GM23338 (cell line): ENCODE measurements around the gene C4orf36. TPM values are rescaled to one million over a fixed set of nuclear protein-coding genes. Genes with fewer than 3 reads are reported as not detected.

Experiments
- ATAC-seq: fragments of 200-7000 bp; cut with Tn5 transposase; 3 replicates; pipeline ENCODE4 v1.9.1; 2020
- DNase-seq: peaks from one replicate; pipeline ENCODE4 v3.0.0-alpha.2; 2015; ENCODE audit warnings: low spot score
- H2AFZ ChIP-seq: fragments of 200-600 bp; sonication (generic); 2 replicates; pipeline ENCODE4 v1.8.0; 2016; ENCODE audit warnings: antibody characterized with exemption, mild to moderate bottlenecking, moderate library complexity
- H3F3A ChIP-seq: fragments of 200-600 bp; sonication (generic); replicated peaks from 2 replicates; pipeline ENCODE4 v1.8.0; 2017; ENCODE audit warnings: antibody characterized with exemption, mixed run types, low read depth
- H3K27ac ChIP-seq: fragments of 200-600 bp; sonication (generic); 2 replicates; pipeline ENCODE4 v1.6.1; 2016; ENCODE audit warnings: low read depth
- H3K27me3 ChIP-seq: fragments of 200-600 bp; sonication (generic); 2 replicates; pipeline ENCODE4 v1.8.0; 2016; ENCODE audit warnings: mild to moderate bottlenecking, mixed run types, moderate library complexity; ENCODE audit not compliant: insufficient read depth
- H3K36me3 ChIP-seq: fragments of 200-600 bp; sonication (generic); 2 replicates; pipeline ENCODE4 v1.8.0; 2016; ENCODE audit warnings: mild to moderate bottlenecking; ENCODE audit not compliant: insufficient read depth
- H3K4me1 ChIP-seq: fragments of 200-600 bp; sonication (generic); 2 replicates; pipeline ENCODE4 v1.8.0; 2016; ENCODE audit warnings: mild to moderate bottlenecking, moderate library complexity; ENCODE audit not compliant: insufficient read depth
- H3K4me2 ChIP-seq: fragments of 200-600 bp; sonication (generic); 2 replicates; pipeline ENCODE4 v1.7.1; 2017; ENCODE audit warnings: mixed run types
- H3K4me3 ChIP-seq: fragments of 200-600 bp; sonication (generic); 2 replicates; pipeline ENCODE4 v1.6.1; 2016; ENCODE audit warnings: mixed run types
- H3K79me2 ChIP-seq: fragments of 200-600 bp; sonication (generic); replicated peaks from 2 replicates; pipeline ENCODE4 v1.8.0; 2017; ENCODE audit warnings: mild to moderate bottlenecking; ENCODE audit not compliant: insufficient read depth
- H3K9me2 ChIP-seq: fragments of 200-600 bp; sonication (generic); 2 replicates; pipeline ENCODE4 v1.8.0; 2017; ENCODE audit not compliant: insufficient read depth
- H4K20me1 ChIP-seq: fragments of 200-600 bp; sonication (generic); replicated peaks from 2 replicates; pipeline ENCODE4 v1.8.0; 2017; ENCODE audit warnings: mild to moderate bottlenecking; ENCODE audit not compliant: insufficient read depth
- H3K27ac Mint-ChIP-seq: 2 replicates; pipeline ENCODE4 v1.8.0; 2020; ENCODE audit warnings: inconsistent platforms, mild to moderate bottlenecking, moderate library complexity, mixed read lengths
- H3K27me3 Mint-ChIP-seq: 3 replicates; pipeline ENCODE4 v1.8.0; 2022; ENCODE audit warnings: low read depth, mild to moderate bottlenecking, moderate library complexity, mixed read lengths, inconsistent platforms; ENCODE audit not compliant: insufficient read depth, poor library complexity
- H3K36me3 Mint-ChIP-seq: 3 replicates; pipeline ENCODE4 v1.8.0; 2021; ENCODE audit warnings: low read depth, mild to moderate bottlenecking, inconsistent platforms, moderate library complexity, mixed read lengths
- H3K4me1 Mint-ChIP-seq: 3 replicates; pipeline ENCODE4 v1.8.0; 2020; ENCODE audit warnings: mild to moderate bottlenecking, inconsistent platforms, mixed read lengths
- H3K4me3 Mint-ChIP-seq: 3 replicates; pipeline ENCODE4 v1.8.0; 2021; ENCODE audit warnings: moderate library complexity, mild to moderate bottlenecking, inconsistent platforms, mixed read lengths
- H3K9me3 Mint-ChIP-seq: 3 replicates; pipeline ENCODE4 v1.8.0; 2020; ENCODE audit warnings: moderate library complexity, mild to moderate bottlenecking, inconsistent platforms, mixed read lengths
- CREB1 ChIP-seq: fragments of 250-450 bp; sonication (Bioruptor Pico); IDR thresholded peaks from 2 replicates; pipeline ENCODE4 v1.5.0; 2020; ENCODE audit warnings: low read depth, mild to moderate bottlenecking, moderate library complexity
- EZH2 ChIP-seq: fragments of 200-600 bp; sonication (generic); IDR thresholded peaks from one replicate; pipeline ENCODE4 v1.8.0; 2017; ENCODE audit warnings: antibody characterized with exemption, mild to moderate bottlenecking, low read depth; ENCODE audit not compliant: unreplicated experiment
- EZH2phosphoT487 ChIP-seq: fragments of 200-600 bp; sonication (generic); IDR thresholded peaks from one replicate; pipeline ENCODE4 v1.8.1; 2018; ENCODE audit warnings: antibody characterized with exemption; ENCODE audit not compliant: unreplicated experiment
- JUNB ChIP-seq: IDR thresholded peaks from one replicate; pipeline ENCODE4 v1.6.1; 2016; ENCODE audit warnings: antibody characterized with exemption; ENCODE audit not compliant: unreplicated experiment
- NANOG ChIP-seq: IDR thresholded peaks from 2 replicates; pipeline ENCODE4 v1.6.1; 2016; ENCODE audit warnings: antibody characterized with exemption, borderline replicate concordance
- POLR2AphosphoS5 ChIP-seq: IDR thresholded peaks from 2 replicates; pipeline ENCODE4 v1.6.1; 2016; ENCODE audit warnings: antibody characterized with exemption, low read depth
- STAT1 ChIP-seq: IDR thresholded peaks from one replicate; pipeline ENCODE4 v1.6.1; 2016; ENCODE audit warnings: antibody characterized with exemption; ENCODE audit not compliant: unreplicated experiment
- ZNF114 ChIP-seq: fragments of 250-450 bp; sonication (Bioruptor Pico); IDR thresholded peaks from 2 replicates; pipeline ENCODE4 v1.5.0; 2020; ENCODE audit warnings: mild to moderate bottlenecking, moderate library complexity
- ZNF331 ChIP-seq: fragments of 250-450 bp; sonication (Bioruptor Pico); IDR thresholded peaks from 2 replicates; pipeline ENCODE4 v1.5.0; 2020; ENCODE audit warnings: low read depth, mild to moderate bottlenecking, moderate library complexity
- polyA plus RNA-seq: library from polyadenylated mRNA; unstranded; fragments of >200 nt; fragmentation: Nextera tagmentation; extraction: Ambion mirVana; gene quantifications from 2 replicates; pipeline ENCODE4 v1.2.1, GENCODE V29; 2016
- total RNA-seq: library from RNA; depleted of rRNA; stranded (reverse); fragments of >200 nt; shearing (Covaris generic); gene quantifications from 2 replicates; pipeline ENCODE4 v1.2.3, GENCODE V29; 2014
- TF ChIP-seq, protein P1 (sequence below), 2 experiments: fragments of 200-600 bp in 1 of 2; sonication (generic) in 1 of 2; conservative IDR thresholded peaks; 2 replicates each; pipeline versions ENCODE4 v1.5.1 to v1.6.1; 2016 to 2017; ENCODE audit warnings: antibody characterized with exemption in 2 of 2, low read depth in 2 of 2, mild to moderate bottlenecking in 2 of 2, moderate library complexity in 1 of 2
- TF ChIP-seq, protein P2 (sequence below): IDR thresholded peaks from one replicate; pipeline ENCODE4 v1.6.1; 2018; ENCODE audit warnings: antibody characterized with exemption; ENCODE audit not compliant: unreplicated experiment
- TF ChIP-seq, protein P3 (sequence below): fragments of 250-450 bp; sonication (Bioruptor Pico); IDR thresholded peaks from 2 replicates; pipeline ENCODE4 v1.5.0; 2020; ENCODE audit warnings: mild to moderate bottlenecking, moderate library complexity
- TF ChIP-seq, protein P4 (sequence below): IDR thresholded peaks from 2 replicates; pipeline ENCODE4 v1.6.1; 2016; ENCODE audit warnings: antibody characterized with exemption

The C4orf36 gene
- total and polyA plus RNA-seq, 2 experiments from 2014 or later: 1.1 to 1.6 TPM

DNA sequence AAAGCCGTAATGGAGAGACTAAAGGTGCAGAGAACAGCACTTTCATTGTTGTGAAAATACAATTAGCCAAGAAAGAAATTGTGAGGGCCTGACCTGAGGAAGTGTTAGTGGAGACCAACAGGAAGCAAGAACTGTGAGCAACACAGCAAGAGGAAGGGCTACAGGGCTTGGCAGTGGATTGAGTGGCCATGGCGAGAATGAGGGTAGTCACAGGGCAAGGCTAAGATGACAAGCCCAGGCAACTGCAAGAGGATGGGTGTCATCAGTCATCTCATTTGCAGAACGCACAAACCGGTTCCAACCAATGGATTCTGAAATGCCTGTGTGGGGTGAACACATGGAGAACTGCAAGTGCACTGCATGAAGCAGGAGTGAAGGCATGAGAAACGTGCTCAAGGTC is 46.6 kb downstream of the C4orf36 start:
- no peaks in the 10 kb centered on the region for H4K20me1 ChIP-seq
- no peaks in the 10 kb centered on the region for H3K36me3 Mint-ChIP-seq
- ATAC-seq (no peak), DNase-seq (no peak)
- H3K4me3 ChIP-seq: no peak overlapping the region
- H3K27ac ChIP-seq: no peak overlapping the region
- H3K9me3 Mint-ChIP-seq: no peaks in the 10 kb centered on the region
- no peaks in the 10 kb centered on the region for H3K4me1 ChIP-seq
- peaks cover 3% of the 10 kb centered on the region for H3K27me3 Mint-ChIP-seq
- no peak overlapping the region for H3K4me3 Mint-ChIP-seq
- no peaks in the 10 kb centered on the region for H3F3A ChIP-seq
- no peak for TF ChIP-seq EZH2phosphoT487
- TF ChIP-seq CREB1 (CRISPR knock-in tag): no peak
- no peak for TF ChIP-seq ZNF114 (CRISPR knock-in tag)
- TF ChIP-seq, protein P1, sequence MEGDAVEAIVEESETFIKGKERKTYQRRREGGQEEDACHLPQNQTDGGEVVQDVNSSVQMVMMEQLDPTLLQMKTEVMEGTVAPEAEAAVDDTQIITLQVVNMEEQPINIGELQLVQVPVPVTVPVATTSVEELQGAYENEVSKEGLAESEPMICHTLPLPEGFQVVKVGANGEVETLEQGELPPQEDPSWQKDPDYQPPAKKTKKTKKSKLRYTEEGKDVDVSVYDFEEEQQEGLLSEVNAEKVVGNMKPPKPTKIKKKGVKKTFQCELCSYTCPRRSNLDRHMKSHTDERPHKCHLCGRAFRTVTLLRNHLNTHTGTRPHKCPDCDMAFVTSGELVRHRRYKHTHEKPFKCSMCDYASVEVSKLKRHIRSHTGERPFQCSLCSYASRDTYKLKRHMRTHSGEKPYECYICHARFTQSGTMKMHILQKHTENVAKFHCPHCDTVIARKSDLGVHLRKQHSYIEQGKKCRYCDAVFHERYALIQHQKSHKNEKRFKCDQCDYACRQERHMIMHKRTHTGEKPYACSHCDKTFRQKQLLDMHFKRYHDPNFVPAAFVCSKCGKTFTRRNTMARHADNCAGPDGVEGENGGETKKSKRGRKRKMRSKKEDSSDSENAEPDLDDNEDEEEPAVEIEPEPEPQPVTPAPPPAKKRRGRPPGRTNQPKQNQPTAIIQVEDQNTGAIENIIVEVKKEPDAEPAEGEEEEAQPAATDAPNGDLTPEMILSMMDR (conservative IDR thresholded peaks at IDR 0.05; ENCODE audit: low read depth in 2 of 2): no peak
- no peak for TF ChIP-seq STAT1
- TF ChIP-seq ZNF331 (CRISPR knock-in tag): no peak
- TF ChIP-seq, protein P2, sequence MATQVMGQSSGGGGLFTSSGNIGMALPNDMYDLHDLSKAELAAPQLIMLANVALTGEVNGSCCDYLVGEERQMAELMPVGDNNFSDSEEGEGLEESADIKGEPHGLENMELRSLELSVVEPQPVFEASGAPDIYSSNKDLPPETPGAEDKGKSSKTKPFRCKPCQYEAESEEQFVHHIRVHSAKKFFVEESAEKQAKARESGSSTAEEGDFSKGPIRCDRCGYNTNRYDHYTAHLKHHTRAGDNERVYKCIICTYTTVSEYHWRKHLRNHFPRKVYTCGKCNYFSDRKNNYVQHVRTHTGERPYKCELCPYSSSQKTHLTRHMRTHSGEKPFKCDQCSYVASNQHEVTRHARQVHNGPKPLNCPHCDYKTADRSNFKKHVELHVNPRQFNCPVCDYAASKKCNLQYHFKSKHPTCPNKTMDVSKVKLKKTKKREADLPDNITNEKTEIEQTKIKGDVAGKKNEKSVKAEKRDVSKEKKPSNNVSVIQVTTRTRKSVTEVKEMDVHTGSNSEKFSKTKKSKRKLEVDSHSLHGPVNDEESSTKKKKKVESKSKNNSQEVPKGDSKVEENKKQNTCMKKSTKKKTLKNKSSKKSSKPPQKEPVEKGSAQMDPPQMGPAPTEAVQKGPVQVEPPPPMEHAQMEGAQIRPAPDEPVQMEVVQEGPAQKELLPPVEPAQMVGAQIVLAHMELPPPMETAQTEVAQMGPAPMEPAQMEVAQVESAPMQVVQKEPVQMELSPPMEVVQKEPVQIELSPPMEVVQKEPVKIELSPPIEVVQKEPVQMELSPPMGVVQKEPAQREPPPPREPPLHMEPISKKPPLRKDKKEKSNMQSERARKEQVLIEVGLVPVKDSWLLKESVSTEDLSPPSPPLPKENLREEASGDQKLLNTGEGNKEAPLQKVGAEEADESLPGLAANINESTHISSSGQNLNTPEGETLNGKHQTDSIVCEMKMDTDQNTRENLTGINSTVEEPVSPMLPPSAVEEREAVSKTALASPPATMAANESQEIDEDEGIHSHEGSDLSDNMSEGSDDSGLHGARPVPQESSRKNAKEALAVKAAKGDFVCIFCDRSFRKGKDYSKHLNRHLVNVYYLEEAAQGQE: no peak
- TF ChIP-seq EZH2: no peak
- TF ChIP-seq, protein P3, sequence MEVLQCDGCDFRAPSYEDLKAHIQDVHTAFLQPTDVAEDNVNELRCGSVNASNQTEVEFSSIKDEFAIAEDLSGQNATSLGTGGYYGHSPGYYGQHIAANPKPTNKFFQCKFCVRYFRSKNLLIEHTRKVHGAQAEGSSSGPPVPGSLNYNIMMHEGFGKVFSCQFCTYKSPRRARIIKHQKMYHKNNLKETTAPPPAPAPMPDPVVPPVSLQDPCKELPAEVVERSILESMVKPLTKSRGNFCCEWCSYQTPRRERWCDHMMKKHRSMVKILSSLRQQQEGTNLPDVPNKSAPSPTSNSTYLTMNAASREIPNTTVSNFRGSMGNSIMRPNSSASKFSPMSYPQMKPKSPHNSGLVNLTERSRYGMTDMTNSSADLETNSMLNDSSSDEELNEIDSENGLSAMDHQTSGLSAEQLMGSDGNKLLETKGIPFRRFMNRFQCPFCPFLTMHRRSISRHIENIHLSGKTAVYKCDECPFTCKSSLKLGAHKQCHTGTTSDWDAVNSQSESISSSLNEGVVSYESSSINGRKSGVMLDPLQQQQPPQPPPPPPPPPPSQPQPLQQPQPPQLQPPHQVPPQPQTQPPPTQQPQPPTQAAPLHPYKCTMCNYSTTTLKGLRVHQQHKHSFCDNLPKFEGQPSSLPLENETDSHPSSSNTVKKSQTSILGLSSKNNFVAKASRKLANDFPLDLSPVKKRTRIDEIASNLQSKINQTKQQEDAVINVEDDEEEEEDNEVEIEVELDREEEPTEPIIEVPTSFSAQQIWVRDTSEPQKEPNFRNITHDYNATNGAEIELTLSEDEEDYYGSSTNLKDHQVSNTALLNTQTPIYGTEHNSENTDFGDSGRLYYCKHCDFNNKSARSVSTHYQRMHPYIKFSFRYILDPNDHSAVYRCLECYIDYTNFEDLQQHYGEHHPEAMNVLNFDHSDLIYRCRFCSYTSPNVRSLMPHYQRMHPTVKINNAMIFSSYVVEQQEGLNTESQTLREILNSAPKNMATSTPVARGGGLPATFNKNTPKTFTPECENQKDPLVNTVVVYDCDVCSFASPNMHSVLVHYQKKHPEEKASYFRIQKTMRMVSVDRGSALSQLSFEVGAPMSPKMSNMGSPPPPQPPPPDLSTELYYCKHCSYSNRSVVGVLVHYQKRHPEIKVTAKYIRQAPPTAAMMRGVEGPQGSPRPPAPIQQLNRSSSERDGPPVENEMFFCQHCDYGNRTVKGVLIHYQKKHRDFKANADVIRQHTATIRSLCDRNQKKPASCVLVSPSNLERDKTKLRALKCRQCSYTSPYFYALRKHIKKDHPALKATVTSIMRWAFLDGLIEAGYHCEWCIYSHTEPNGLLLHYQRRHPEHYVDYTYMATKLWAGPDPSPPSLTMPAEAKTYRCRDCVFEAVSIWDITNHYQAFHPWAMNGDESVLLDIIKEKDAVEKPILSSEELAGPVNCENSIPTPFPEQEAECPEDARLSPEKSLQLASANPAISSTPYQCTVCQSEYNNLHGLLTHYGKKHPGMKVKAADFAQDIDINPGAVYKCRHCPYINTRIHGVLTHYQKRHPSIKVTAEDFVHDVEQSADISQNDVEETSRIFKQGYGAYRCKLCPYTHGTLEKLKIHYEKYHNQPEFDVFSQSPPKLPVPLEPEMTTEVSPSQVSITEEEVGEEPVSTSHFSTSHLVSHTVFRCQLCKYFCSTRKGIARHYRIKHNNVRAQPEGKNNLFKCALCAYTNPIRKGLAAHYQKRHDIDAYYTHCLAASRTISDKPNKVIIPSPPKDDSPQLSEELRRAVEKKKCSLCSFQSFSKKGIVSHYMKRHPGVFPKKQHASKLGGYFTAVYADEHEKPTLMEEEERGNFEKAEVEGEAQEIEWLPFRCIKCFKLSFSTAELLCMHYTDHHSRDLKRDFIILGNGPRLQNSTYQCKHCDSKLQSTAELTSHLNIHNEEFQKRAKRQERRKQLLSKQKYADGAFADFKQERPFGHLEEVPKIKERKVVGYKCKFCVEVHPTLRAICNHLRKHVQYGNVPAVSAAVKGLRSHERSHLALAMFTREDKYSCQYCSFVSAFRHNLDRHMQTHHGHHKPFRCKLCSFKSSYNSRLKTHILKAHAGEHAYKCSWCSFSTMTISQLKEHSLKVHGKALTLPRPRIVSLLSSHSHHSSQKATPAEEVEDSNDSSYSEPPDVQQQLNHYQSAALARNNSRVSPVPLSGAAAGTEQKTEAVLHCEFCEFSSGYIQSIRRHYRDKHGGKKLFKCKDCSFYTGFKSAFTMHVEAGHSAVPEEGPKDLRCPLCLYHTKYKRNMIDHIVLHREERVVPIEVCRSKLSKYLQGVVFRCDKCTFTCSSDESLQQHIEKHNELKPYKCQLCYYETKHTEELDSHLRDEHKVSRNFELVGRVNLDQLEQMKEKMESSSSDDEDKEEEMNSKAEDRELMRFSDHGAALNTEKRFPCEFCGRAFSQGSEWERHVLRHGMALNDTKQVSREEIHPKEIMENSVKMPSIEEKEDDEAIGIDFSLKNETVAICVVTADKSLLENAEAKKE (CRISPR knock-in tag): no peak
- TF ChIP-seq, protein P4, sequence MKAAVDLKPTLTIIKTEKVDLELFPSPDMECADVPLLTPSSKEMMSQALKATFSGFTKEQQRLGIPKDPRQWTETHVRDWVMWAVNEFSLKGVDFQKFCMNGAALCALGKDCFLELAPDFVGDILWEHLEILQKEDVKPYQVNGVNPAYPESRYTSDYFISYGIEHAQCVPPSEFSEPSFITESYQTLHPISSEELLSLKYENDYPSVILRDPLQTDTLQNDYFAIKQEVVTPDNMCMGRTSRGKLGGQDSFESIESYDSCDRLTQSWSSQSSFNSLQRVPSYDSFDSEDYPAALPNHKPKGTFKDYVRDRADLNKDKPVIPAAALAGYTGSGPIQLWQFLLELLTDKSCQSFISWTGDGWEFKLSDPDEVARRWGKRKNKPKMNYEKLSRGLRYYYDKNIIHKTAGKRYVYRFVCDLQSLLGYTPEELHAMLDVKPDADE: no peak
- no peak for TF ChIP-seq NANOG
- TF ChIP-seq POLR2AphosphoS5: no peak
- TF ChIP-seq JUNB: no peak
- H2AFZ ChIP-seq: peak overlapping the region; percentile 81
- peaks cover 8% of the 10 kb centered on the region for H3K9me2 ChIP-seq
- no peak overlapping the region for H3K4me2 ChIP-seq
- no peaks in the 10 kb centered on the region for H3K36me3 ChIP-seq
- no peaks in the 10 kb centered on the region for H3K27me3 ChIP-seq
- no peaks in the 10 kb centered on the region for H3K79me2 ChIP-seq
- peaks cover 7% of the 10 kb centered on the region for H3K4me1 Mint-ChIP-seq
- no peak overlapping the region for H3K27ac Mint-ChIP-seq
